Measurements from ENCODE around the gene PDZD7. TPM values are rescaled to one million over a fixed set of nuclear protein-coding genes. Genes with fewer than 3 reads are reported as not detected.

The PDZD7 gene
- polyA plus RNA-seq, 3 donors: 1.2 to 1.9 (median 1.8) TPM

- no peak for DNase-seq (ENCODE audit: low read depth in 3 of 3, low spot score in 2 of 3)
Observed at GRCh38 chr10:100970076-100970913, 60.6 kb downstream of the PDZD7 start.

GRCh38 chr10:100969187-100970075 is 61.5 kb downstream of the PDZD7 start, which contains the start of gene SEMA4G:
Gene SEMA4G, plus strand, starts transcription at chr10:100969504. Its CDS starts 3,409 bp downstream, at chr10:100972913.
- no peak for DNase-seq (ENCODE audit: low read depth in 3 of 3, low spot score in 2 of 3)

- no peak for DNase-seq (ENCODE audit: low read depth in 3 of 3, low spot score in 2 of 3)
Observed at GRCh38 chr10:100968863-100969186, 62.1 kb downstream of the PDZD7 start.

- DNase-seq (ENCODE audit: low read depth in 3 of 3, low spot score in 2 of 3): no peak
Observed at GRCh38 chr10:100968062-100968736, 62.7 kb downstream of the PDZD7 start.

- DNase-seq (ENCODE audit: low read depth in 3 of 3, low spot score in 2 of 3): no peak
Observed at GRCh38 chr10:100967332-100967731, 63.6 kb downstream of the PDZD7 start.

GRCh38 chr10:100966887-100967286 is 64.0 kb downstream of the PDZD7 start:
- DNase-seq (ENCODE audit: low read depth in 3 of 3, low spot score in 2 of 3): no peak

- no peak for DNase-seq (ENCODE audit: low read depth in 3 of 3, low spot score in 2 of 3)
Observed at GRCh38 chr10:100965820-100966219, 65.1 kb downstream of the PDZD7 start.

- no peak for DNase-seq (ENCODE audit: low read depth in 3 of 3, low spot score in 2 of 3)
Observed at GRCh38 chr10:100963826-100964225, 67.1 kb downstream of the PDZD7 start.

GRCh38 chr10:100962351-100963080 is 68.4 kb downstream of the PDZD7 start:
- DNase-seq (ENCODE audit: low read depth in 3 of 3, low spot score in 2 of 3): no peak

GRCh38 chr10:100960251-100960650 is 70.7 kb downstream of the PDZD7 start:
- DNase-seq (ENCODE audit: low read depth in 3 of 3, low spot score in 2 of 3): no peak

Other genes starting within 250 kb of the PDZD7 start
- 10 to 100 TPM; 29.7 to 32.9 (median 30.9) TPM for gene SLF2, start 118.2 kb downstream of the PDZD7 start, polyA plus RNA-seq (ENCODE audit: insufficient read length in 3 of 3)
- 10 to 100 TPM; 41.1 to 48.1 (median 43.6) TPM for gene SEMA4G, start 61.6 kb downstream of the PDZD7 start, polyA plus RNA-seq (ENCODE audit: insufficient read length in 3 of 3)
- 10 to 100 TPM; 86.9 to 95.2 (median 87.1) TPM for gene MRPL43, start 43.6 kb downstream of the PDZD7 start, polyA plus RNA-seq (ENCODE audit: insufficient read length in 3 of 3)
- gene TWNK, start 43.6 kb downstream of the PDZD7 start, polyA plus RNA-seq (ENCODE audit: insufficient read length in 3 of 3): 10 to 100 TPM; 16.3 to 18.6 (median 18.0) TPM
- gene LZTS2, start 31.3 kb downstream of the PDZD7 start, polyA plus RNA-seq (ENCODE audit: insufficient read length in 3 of 3): 10 to 100 TPM; 42.3 to 49.9 (median 47.3) TPM
- gene SFXN3, start 105 bp upstream of the PDZD7 start, polyA plus RNA-seq (ENCODE audit: insufficient read length in 3 of 3): 10 to 100 TPM; 20.7 to 22.6 (median 22.3) TPM
- gene KAZALD1, start 30.9 kb upstream of the PDZD7 start, polyA plus RNA-seq (ENCODE audit: insufficient read length in 3 of 3): 10 to 100 TPM in 2 of 3 donors, 1 to 10 TPM in 1; 9.5 to 11.0 (median 10.0) TPM
- gene TLX1, start 100.2 kb upstream of the PDZD7 start, polyA plus RNA-seq (ENCODE audit: insufficient read length in 3 of 3): under 1 TPM in 2 of 3 donors, not detected in 1; 0.06 to 0.07 TPM
- not detected for gene LBX1, start 198.3 kb upstream of the PDZD7 start, polyA plus RNA-seq (ENCODE audit: insufficient read length in 3 of 3)